Astrocyte of the cerebellum (primary cell): ENCODE results near the gene TBC1D14.

Experiments used
- DNase-seq: peaks from one replicate; pipeline ENCODE4 v3.0.0-alpha.2; 2011; ENCODE audit warnings: low read depth
- H3K4me3 ChIP-seq: 2 replicates; pipeline ENCODE4 v1.5.1; 2011; ENCODE audit warnings: mild to moderate bottlenecking, low read depth, low read length, moderate library complexity
- CTCF ChIP-seq: IDR thresholded peaks from 2 replicates; pipeline ENCODE4 v1.5.1; 2012; ENCODE audit warnings: low read length, low read depth, moderate library complexity, mild to moderate bottlenecking; ENCODE audit errors: missing control alignments
- in situ Hi-C: cut with HindIII; loops from 2 replicates; pipeline ENCODE4 v1.10.0; 2017; ENCODE audit warnings: low sequenced_read_pairs

TBC1D14 gene

GRCh38 chr4:6875431-6875831 is 34.2 kb upstream of the TBC1D14 start:
- DNase-seq, result no peak
- in situ Hi-C loops, result no loop called here
- no peak overlapping the region for H3K4me3 ChIP-seq
- TF ChIP-seq CTCF, result no peak

- no peak for DNase-seq
- no peak for TF ChIP-seq CTCF
- in situ Hi-C loops, result no loop called here
- H3K4me3 ChIP-seq, result no peak overlapping the region
These were observed 33.2 kb upstream of the TBC1D14 start for GRCh38 chr4:6876440-6876839.

- no peak overlapping the region for H3K4me3 ChIP-seq
- no peak for DNase-seq
- in situ Hi-C loops, result no loop called here
- TF ChIP-seq CTCF, result no peak
These were observed 32.6 kb upstream of the TBC1D14 start for GRCh38 chr4:6877067-6877466.

GRCh38 chr4:6878451-6879059 is 31.1 kb upstream of the TBC1D14 start:
- no peak for DNase-seq
- in situ Hi-C loops, result no loop called here
- H3K4me3 ChIP-seq, result no peak overlapping the region
- TF ChIP-seq CTCF, result no peak

- no peak overlapping the region for H3K4me3 ChIP-seq
- no peak for TF ChIP-seq CTCF
- DNase-seq, result no peak
- in situ Hi-C loops, result no loop called here
These were observed 28.9 kb upstream of the TBC1D14 start for GRCh38 chr4:6880691-6881090.

- in situ Hi-C loops, result no loop called here
- DNase-seq, result no peak
- no peak for TF ChIP-seq CTCF
- H3K4me3 ChIP-seq, result no peak overlapping the region
These were observed 27.7 kb upstream of the TBC1D14 start for GRCh38 chr4:6881908-6882307.

GRCh38 chr4:6884341-6884870 is 25.2 kb upstream of the TBC1D14 start:
- no peak for DNase-seq
- H3K4me3 ChIP-seq, result no peak overlapping the region
- in situ Hi-C loops, result no loop called here
- no peak for TF ChIP-seq CTCF
